Endothelial cell (in vitro differentiated cells): ENCODE data around the gene NAV2. TPM values are rescaled to one million over a fixed set of nuclear protein-coding genes. Genes with fewer than 3 reads are reported as not detected.

Experiments
- DNase-seq: peaks from one replicate; pipeline ENCODE4 v3.0.0; 2021; ENCODE audit warnings: low spot score
- H3K27ac Mint-ChIP-seq: one replicate; pipeline ENCODE4 v1.8.0; 2021; ENCODE audit warnings: mixed read lengths, inconsistent platforms; ENCODE audit not compliant: unreplicated experiment
- H3K27me3 Mint-ChIP-seq: one replicate; pipeline ENCODE4 v1.8.0; 2021; ENCODE audit warnings: mild to moderate bottlenecking, moderate library complexity, mixed read lengths, inconsistent platforms; ENCODE audit not compliant: unreplicated experiment
- H3K36me3 Mint-ChIP-seq: one replicate; pipeline ENCODE4 v1.8.0; 2021; ENCODE audit warnings: mild to moderate bottlenecking, low read depth, mixed read lengths, inconsistent platforms; ENCODE audit not compliant: unreplicated experiment
- H3K4me1 Mint-ChIP-seq: one replicate; pipeline ENCODE4 v1.8.0; 2021; ENCODE audit warnings: mild to moderate bottlenecking, mixed read lengths, inconsistent platforms; ENCODE audit not compliant: unreplicated experiment
- H3K4me3 Mint-ChIP-seq: one replicate; pipeline ENCODE4 v1.8.0; 2021; ENCODE audit warnings: mild to moderate bottlenecking, mixed read lengths, inconsistent platforms; ENCODE audit not compliant: unreplicated experiment
- H3K9me3 Mint-ChIP-seq: one replicate; pipeline ENCODE4 v1.8.0; 2021; ENCODE audit warnings: mixed read lengths, inconsistent platforms; ENCODE audit not compliant: unreplicated experiment
- total RNA-seq: library from RNA; stranded (reverse); fragmentation: NEBNext Ultra II Directional; extraction: Animal tissue kit (Norgen Biotek cat#: 25700); gene quantifications from one replicate; pipeline ENCODE4 v1.2.1, GENCODE V29; 2021; ENCODE audit not compliant: unreplicated experiment
- TF ChIP-seq, protein P1 (sequence below): fragments of 200-600 bp; sonication (generic); IDR thresholded peaks from one replicate; pipeline ENCODE4 v1.5.0; 2021; ENCODE audit warnings: antibody characterized with exemption; ENCODE audit not compliant: unreplicated experiment

The NAV2 gene
- total RNA-seq, 1 donor from 2014 or later: 15.6 TPM

DNA sequence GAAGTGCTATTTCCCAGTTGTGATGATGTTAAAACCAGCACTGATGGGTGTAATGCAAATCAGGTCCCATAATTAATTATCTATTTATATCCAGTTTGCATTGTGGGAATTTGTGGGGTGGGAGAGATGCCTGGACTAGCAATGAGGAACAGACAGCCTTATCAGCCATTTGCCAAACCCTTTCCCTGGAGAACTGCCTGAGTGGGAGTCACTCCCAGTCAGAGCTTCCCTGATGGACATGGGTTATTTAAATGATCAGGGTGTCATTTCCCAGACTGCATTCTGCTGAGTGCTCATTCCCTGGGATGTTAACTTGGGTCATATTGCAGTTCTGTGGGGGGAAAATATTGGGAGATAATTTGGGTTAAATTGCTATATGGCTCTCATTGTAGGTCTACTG is 168.5 kb downstream of the NAV2 start:
- no peak overlapping the region for H3K27ac Mint-ChIP-seq
- H3K9me3 Mint-ChIP-seq: no peaks in the 10 kb centered on the region
- TF ChIP-seq, protein P1, sequence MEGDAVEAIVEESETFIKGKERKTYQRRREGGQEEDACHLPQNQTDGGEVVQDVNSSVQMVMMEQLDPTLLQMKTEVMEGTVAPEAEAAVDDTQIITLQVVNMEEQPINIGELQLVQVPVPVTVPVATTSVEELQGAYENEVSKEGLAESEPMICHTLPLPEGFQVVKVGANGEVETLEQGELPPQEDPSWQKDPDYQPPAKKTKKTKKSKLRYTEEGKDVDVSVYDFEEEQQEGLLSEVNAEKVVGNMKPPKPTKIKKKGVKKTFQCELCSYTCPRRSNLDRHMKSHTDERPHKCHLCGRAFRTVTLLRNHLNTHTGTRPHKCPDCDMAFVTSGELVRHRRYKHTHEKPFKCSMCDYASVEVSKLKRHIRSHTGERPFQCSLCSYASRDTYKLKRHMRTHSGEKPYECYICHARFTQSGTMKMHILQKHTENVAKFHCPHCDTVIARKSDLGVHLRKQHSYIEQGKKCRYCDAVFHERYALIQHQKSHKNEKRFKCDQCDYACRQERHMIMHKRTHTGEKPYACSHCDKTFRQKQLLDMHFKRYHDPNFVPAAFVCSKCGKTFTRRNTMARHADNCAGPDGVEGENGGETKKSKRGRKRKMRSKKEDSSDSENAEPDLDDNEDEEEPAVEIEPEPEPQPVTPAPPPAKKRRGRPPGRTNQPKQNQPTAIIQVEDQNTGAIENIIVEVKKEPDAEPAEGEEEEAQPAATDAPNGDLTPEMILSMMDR: no peak
- no peak overlapping the region for H3K4me3 Mint-ChIP-seq
- peaks cover 18% of the 10 kb centered on the region for H3K4me1 Mint-ChIP-seq
- H3K27me3 Mint-ChIP-seq: no peaks in the 10 kb centered on the region
- no peak for DNase-seq
- no peaks in the 10 kb centered on the region for H3K36me3 Mint-ChIP-seq

DNA sequence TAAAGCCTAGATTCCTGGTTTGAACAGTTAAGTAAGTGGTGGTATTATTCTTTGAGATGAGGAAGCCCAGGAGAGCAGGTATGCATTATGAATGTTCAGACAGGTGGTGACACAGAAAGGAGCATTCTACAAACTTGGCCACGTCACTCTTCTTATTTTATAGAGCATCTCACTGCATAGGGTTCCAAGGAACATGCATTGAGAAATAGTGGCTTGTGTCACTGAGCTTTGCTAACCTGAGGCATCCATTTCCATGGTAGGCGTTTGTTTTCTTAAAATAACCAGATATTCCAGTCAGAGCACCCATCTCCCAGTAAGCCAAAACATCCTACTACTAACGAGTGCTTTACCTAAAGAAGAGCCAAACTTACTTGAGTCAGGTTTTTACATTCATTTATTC is 169.7 kb downstream of the NAV2 start:
- no peaks in the 10 kb centered on the region for H3K9me3 Mint-ChIP-seq
- TF ChIP-seq, protein P1: no peak

DNA sequence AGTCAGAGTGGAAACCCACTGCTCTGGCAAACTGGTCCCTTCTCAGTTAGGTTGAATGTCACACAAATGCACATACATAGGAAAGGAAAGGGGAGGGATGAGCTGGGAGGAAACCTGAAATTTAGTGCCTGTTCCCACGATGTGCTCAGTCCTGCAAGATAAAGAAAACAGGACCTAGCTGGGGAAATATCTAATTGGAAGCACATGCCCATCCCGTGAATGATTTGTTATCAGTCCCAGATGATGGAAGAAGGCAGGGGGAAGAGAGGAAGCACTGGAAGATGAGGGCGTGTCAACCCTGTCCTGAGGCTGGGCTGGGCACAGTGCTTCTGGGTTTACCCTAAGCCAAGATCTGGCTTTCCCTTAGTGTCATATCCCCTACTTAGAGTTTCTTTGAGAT is 173.9 kb downstream of the NAV2 start:
- peaks cover 2% of the 10 kb centered on the region for H3K27me3 Mint-ChIP-seq
- no peak overlapping the region for H3K4me3 Mint-ChIP-seq
- H3K9me3 Mint-ChIP-seq: no peaks in the 10 kb centered on the region
- TF ChIP-seq, protein P1: no peak
- no peaks in the 10 kb centered on the region for H3K4me1 Mint-ChIP-seq
- no peak for DNase-seq
- no peak overlapping the region for H3K27ac Mint-ChIP-seq
- H3K36me3 Mint-ChIP-seq: no peaks in the 10 kb centered on the region

More for the DNA sequence above, 169.7 kb downstream of the NAV2 start:
- Mint-ChIP-seq H3K4me3 (no peak overlapping the region), H3K27me3 (no peaks in the 10 kb centered on the region), H3K36me3 (no peaks in the 10 kb centered on the region), H3K27ac (no peak overlapping the region), H3K4me1 (peaks cover 18% of the 10 kb centered on the region)
- no peak for DNase-seq

DNA sequence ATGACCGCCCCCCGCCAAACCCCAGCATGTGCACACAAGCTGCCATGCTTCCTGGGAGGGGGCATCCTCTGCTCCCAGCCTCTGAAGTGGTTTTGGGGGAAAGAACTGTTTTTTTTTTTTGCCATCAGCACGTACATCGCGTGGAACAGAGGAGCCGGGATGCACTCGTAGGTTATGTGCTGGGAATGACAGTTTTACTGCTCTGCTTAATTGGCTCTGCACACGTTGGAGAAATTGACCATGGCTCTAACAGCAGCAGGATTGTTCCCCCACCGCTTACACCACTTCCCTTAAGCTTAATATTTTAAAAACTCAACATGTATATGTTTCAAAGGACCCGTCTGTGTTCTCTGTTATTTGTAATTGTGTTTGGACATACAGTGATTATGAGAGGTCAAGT is 175.2 kb downstream of the NAV2 start:
- H3K9me3 Mint-ChIP-seq: no peaks in the 10 kb centered on the region
- H3K27ac Mint-ChIP-seq: no peak overlapping the region
- no peaks in the 10 kb centered on the region for H3K36me3 Mint-ChIP-seq
- TF ChIP-seq, protein P1: no peak
- no peak overlapping the region for H3K4me3 Mint-ChIP-seq
- DNase-seq: no peak
- H3K27me3 Mint-ChIP-seq: peaks cover 2% of the 10 kb centered on the region
- no peaks in the 10 kb centered on the region for H3K4me1 Mint-ChIP-seq

DNA sequence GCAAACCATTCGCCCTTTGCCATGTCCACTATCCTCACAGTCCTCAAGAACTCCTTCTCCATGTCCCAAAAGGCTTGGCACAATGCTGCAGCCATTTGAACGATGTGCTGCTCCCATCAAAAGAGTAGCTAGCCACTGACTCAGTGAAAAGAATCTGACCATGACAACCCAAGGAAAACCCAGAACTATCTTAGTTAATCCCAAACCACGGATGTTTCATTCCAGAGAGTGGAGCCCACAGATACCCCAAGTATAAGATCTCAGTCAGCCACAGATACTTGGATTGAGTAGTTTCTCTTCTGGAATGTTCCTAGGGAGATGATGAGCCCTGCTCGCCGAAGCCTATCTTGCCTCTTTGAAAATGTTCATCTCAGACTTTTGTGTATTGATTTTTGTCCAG is 176.9 kb downstream of the NAV2 start:
- Mint-ChIP-seq H3K36me3 (no peaks in the 10 kb centered on the region), H3K4me3 (no peak overlapping the region), H3K27me3 (peaks cover 2% of the 10 kb centered on the region), H3K9me3 (no peaks in the 10 kb centered on the region), H3K27ac (no peak overlapping the region), H3K4me1 (no peaks in the 10 kb centered on the region)
- DNase-seq: no peak
- TF ChIP-seq, protein P1: no peak
